IPS DF 4.7 (cell line): ENCODE measurements around the gene AKAP6.

ENCODE experiments used
- DNase-seq: peaks from one replicate; pipeline ENCODE4 v3.0.0-alpha.2; 2013; ENCODE audit warnings: low spot score; ENCODE audit errors: extremely low read depth

Gene AKAP6

DNA sequence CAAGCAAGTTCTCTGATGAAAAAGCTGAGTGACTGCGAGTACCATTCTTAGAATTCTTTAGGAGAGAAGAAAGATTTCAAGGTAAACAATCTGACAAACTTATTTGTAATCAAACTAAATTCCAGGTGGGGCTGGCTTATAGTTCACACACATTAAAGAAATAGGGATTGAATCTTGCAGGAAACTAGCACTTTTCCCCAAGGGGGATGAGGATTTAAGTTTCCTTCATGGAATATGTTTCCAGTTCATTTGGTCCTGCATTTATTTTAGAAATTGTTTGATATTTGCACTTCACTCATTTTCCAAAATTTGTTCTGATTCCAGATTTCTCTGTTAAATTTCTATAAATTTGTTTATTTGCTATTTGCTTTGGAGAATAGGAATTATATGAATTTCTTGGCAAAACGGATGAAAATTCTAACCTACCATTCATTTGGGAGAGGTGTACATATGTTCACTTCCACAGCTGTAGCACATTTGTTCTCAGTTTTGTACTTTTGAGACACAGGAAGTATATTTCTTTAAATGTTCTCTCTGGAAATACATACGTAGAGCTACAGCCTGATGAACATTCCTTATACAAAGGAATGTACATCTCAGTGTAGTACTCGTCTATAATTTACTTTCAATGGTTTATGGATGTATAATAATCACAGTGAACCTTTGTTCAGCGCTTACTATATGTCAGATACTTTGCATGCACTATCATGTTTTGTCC, 145.5 kb downstream of the AKAP6 start:
- DNase-seq: no peak

DNA sequence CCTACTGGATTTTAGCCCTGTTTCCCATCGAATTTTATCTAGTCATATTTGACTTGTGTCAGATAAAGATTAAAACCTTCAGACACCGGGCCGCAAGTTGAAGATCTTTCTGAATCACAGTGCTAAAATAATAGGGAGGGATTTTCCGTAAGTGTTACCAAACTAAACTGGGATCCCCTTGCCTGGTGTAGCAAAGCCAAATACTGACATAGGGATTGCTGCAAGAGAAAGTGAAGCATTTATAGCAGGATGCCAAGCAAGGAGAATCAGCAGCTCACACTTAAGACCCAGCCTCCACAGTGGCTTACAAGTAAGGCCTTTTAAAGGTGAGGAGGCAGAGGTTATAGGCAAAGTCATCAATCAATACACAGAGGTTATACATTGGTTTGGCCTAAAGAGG, 147.4 kb downstream of the AKAP6 start:
- DNase-seq: no peak

DNA sequence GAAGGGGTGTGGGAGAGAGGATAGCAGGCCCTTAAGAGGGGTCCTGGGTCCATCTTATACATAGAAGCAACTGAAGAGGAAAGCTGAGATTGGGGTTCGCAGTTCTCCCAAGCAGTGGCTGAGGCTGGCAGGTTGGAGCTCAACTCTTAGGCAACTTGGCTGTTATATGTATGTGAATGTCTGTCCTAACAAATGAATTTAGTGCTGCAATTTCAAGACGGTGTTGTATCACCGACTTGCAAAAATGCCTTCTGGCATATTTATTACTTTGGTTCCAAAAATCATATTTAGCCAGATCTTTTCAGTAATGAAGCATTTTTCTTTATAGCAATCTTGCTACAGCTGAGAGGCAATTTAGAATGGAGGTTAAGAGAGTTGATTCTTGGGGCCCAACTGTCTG, 148.3 kb downstream of the AKAP6 start:
- DNase-seq: no peak

DNA sequence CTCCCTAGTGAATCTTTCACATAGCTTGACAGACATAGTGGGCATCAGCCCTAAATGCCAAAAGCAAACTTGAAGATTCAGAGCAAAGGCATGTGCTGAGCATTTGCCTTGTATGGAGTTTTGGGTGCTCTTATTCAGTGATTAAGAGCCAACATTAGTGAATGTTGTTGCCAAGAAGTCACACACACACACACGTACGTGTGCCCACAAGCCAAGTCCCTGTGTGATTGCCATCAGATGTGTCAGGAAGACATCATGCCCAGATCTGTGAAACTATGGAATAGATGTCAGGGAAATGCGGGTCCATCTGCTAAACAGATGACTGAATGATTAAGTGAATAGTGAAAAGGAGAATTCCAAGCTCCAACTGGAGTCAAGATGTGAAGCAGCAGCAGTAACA, 149.0 kb downstream of the AKAP6 start:
- DNase-seq: no peak

DNA sequence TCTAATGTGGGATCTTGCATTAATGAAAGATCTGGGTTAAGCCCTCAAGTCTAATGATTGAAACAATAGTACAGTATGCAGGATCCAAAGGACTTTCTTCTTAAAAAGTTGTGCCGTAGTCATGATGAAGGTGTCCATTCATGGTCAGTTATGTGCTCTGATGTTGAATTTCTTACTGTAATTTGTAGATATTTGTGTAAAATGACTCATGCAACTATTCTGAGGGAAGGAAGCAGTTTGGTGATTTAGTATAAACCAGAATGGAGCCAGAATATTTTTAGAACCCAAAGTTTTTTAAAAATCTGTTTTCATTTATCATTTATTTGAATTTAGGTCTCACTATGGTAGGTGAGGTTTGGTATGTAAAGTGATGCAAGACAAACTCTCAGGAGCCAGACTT, 151.2 kb downstream of the AKAP6 start:
- DNase-seq: no peak

DNA sequence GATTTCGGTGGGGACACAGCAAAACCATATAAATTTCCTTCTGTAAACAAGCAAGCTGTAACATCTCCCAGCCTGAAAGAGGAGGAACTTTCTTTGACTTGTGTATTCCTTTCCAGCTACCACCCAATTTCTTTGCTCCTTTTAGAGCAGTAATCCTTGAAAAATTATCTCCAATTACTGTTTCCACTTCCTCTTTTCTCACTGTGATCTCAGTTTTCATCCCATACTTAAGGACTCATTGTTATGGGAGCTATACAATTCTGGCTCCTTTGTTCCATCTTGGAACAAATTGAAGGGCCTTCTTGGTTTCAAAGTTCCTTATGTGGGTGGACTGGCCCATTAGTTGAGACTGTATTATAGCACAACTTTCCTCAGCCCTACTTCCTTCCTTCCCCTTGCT, 152.6 kb downstream of the AKAP6 start:
- DNase-seq: no peak

DNA sequence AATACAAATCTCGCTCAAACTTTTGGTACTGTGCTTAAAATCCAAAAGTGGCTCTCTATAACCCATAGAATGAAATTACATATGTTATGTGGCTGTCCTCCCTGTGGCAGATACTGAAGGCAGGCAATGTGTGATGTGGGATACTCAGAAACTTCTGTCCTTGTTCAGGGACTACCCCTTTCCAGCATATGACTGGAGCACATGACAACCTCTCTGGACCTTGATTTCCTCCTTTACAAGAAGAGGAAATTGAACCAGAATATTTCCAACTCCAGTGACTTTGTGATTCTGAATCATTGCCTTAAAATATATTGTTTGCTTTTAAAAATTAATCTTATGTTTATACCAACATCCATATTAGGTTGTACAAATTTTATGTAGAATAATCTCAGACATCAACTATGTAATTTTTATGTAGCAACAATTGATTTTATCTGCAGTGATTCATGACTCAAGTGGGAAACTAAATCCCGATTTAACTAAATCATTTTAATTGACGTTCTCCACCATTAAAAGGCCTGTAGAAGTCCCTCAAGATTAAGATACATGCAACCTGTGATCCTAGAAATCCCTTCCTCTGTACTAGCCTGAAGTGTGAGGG, 162.4 kb downstream of the AKAP6 start:
- no peak for DNase-seq

DNA sequence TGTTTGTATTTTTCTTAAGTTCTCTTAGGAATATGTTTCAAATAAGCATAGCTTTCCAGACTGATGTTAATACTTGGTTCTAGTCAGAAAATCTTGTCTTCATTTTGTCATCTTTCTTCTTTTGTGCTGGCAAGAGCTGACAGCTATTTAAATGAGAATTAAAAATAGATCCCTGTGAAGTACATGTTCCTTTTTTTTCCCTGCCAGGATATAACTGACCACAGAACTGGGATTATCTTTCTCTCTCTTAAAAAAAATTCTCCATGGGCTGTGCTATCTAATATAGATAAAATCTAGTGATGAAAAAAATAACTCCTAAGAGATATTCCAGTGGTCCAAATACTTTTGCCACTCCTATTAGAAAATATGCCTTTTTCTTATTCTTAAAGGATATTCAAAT, 163.4 kb downstream of the AKAP6 start:
- DNase-seq: no peak

DNA sequence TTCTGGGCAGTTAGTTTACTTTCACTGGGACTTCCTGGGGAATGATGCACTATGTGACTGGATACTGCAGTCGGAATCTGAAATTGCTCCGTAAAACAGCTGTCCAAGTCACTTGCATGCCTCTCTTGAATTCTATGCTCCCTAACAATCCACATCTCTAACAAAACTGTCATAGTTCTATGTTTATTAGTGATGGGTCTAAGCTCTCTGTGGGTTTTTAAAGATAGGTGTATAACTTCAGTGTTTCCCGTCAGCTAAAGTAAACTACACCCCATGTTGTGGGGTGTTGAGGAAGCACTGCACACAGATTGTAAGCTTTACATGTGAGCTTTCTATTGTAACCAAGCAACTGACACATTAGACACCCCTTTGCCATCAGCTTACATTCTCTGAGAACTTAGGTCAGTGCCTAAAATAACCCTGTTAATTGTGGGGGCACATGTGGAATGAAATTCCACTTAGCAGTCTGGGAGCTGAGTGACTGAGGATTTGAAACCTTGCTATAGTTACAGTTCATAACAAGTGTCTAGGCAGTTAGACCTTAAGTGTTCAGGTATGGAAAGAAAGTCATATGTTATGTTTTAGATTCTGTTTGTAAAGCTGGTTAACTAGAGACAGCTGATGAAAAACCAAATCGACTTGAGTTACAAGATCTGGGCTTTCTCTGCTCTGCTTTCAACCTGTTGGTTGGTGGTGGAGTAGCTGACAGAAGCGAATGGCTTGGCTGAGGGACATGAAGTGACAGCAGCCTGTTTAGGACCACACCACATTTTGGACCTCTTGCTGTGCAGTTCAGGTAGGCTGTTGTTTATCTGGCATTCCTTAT, 165.7 kb downstream of the AKAP6 start:
- DNase-seq: no peak

DNA sequence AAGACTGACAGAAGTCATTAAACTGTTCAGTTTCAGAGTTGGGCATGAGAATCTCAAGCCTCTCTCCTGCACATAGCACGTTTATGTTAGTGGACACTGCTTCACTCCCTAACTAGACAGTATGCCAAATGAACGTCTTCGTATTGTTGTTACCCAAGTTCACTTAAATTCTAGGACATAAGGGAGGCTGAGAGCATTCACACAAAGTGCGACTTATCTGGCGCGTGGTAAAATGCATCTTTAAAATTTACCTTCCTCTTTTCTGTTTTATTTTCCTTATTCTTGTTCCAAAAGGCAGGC, 166.3 kb downstream of the AKAP6 start:
- DNase-seq: no peak

DNA sequence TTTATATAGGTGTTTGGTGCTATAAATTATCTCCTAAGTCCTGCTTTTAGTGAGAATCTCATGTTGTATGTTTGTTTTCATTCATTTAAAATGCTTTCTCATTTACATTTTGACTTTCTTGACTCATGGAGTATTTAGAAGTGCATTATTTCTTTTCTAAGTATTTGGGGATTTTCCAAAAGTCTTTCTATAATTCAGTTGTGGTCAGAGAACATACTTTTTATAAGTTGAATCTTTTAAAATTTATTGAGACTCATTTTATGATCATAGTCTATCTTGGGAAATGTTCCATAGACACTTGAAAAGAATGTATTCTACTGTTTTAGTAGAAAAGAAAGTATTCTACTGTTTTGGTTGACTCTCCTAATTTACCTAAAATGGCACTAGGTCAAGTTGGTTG, 168.2 kb downstream of the AKAP6 start:
- DNase-seq: no peak

DNA sequence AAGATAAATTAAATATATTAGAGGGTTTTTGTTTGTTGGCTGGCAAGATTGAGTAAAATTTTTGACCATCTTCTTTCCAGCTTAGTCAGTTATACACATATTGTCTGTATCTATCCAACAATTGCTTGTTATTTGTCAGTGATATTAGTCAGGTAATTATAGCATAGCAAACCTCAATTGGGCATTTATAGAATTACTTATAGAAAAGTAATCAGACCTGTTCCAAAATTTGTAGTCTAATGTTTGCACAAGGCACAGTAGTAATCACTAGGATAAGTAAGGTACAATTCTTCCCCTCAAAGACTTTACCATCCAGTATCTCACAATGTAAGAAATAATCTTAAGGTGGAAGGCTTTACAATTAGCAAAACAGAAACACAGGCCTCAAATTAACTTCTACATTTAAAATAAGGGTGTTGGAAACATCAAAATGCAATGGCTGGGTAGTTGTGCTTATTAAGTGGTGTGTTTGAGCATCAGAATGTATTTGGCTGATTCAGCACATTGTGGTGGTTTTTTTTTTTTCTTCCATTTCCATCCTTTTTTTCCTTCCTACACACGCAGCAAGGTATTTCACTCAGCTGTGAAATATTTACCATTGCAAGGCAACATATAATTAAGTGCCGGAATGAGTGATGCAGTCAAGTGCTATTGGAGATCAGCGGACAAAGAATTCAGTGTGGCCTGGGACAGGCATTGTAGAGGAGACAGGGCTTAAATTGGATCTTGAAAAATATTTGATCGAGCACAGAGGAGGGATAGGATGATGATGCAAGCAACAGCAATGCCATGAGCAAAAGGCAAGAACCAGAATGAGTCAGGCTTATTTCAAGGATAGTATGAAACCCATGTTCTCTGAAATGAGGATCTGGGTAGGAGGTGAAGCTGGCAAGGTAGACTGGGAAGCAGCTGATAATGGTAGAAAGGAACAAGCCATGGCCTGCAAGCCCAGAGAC, 178.2 kb downstream of the AKAP6 start:
- no peak for DNase-seq

DNA sequence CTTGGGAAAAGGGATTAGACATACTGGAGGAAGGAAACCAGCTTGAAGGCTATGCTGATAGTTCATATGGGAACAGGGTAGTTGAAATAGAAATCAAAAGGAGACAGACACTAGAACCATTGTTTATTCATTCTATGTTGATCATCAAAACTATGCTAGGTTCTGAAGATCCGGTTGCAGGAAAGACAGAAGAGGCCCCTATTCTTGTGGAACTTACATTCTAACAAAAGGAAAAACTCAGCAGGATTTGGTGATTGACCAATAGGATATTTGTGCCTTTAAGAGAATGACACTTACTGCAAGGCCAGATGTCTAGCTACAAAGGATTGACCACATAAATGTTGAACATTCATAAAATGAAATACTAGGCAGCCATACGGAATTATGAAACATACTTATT, 179.2 kb downstream of the AKAP6 start:
- DNase-seq: no peak

DNA sequence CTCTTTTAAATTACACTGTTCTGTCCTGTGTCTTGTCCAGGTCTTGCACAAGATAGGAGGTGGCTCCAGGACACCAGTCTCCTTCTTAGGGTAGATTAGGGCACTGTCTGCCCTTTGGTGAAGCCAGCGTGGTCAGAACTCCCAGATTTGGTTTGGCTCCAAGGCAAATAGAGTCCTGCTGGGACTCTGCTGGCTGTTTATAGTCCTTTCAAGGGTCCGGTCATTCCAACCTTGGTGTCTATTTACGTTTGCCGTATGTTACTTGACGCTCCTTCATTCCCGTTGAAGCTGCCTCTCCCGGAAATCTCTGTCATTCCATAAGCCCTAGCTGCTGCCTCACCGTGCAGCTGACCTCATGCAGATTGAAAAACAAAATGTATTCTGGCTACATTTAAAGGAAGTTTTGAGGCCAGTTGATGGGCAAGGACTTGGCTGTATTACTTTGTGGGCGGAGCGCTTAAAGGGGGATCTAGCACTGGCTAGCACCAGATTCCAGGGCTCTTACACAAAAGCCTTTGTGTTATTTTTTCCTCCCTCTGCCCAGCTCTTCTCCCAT, 180.6 kb downstream of the AKAP6 start:
- DNase-seq: no peak

DNA sequence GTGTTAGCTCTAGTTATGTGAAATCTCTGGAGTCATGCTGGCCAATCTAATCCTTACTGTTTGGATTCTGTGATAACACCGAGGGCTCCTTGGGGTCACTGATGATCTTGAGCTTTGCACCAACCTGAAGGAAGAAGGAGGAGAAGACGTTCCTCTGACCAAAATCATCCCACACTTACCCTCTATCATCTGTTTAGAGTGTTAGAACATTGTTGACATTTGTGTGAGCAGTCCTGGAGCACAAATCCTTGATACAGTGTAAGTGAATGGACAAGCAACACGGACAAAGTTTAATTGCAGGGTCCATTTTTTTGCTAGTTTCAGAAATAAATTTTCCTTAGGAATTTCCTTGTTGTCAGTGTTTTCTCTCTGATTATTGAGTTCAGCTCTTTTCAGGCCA, 181.7 kb downstream of the AKAP6 start:
- no peak for DNase-seq

DNA sequence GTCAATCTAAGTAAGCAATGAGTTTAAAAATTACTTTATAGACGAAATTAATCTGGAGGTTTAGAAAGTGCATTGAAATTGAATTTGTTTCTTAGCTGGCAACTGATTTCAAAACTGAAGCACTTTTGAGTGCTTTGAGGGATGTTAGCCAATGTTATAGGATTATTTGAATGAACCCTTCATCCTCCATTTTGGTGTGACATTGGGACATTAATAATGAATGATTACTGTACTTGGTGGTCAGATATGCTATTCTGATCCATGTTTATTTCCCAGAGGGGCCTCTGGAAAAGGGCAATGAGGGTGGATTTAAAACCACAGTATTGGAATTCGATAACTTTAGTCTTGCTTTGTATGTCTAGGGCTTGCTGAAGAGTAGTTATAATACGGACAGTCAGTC, 183.2 kb downstream of the AKAP6 start:
- no peak for DNase-seq

DNA sequence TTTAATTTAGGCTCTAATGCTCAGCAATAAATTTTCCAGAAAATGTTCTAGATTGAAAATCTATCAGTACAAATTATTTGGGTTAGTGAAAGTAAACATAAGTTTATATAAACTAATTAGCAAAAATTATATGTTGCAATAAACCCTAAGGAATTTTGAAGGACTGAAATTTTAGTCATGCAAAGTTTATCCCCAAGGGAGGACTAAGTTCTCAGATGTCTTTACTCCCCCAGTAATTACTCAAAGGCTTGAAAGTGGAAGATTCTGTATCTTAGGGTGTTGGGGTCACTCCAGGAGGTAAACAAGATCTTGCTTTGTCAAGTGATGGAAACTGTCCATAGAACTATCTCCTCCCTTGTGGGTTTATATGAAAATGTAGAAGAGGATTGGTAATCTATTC, 183.7 kb downstream of the AKAP6 start:
- DNase-seq: no peak

DNA sequence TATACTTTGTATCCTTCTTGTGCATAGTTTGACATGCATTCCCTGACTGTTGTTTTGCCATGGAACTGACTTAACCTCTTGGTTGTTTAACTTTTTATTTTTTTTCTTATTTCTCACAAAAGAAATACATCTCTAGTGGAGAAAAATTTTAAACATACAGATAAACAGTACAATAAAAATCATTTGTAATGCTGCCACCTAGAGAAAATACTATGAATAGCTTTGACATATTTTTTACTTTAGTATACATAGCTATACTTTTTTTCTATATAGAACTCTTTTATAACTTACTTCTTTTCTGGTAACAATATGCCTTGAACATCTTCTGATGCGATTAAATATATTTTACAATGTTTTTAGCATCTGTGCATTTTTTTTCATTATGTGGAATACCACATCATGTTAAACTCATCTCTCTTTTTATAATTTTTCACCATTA, 184.5 kb downstream of the AKAP6 start:
- no peak for DNase-seq

DNA sequence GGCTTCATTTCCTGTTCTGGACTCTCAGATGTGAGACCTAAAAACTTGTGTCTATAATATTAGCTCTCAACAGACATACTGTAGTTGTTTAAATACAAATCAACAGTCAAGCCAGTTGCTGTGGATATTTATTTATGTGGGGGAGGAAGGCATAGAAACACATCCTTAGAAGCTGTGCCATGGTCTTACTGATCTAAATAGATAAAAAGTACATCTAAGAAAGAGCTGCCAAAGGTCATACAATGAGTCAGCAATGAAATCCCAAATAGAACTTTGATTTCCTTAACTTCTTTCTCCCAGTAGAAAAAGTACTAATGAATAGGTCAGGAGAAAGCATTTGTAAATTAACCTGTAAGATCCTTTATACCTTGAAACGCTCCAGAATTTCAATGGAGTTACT, 185.1 kb downstream of the AKAP6 start:
- DNase-seq: no peak

DNA sequence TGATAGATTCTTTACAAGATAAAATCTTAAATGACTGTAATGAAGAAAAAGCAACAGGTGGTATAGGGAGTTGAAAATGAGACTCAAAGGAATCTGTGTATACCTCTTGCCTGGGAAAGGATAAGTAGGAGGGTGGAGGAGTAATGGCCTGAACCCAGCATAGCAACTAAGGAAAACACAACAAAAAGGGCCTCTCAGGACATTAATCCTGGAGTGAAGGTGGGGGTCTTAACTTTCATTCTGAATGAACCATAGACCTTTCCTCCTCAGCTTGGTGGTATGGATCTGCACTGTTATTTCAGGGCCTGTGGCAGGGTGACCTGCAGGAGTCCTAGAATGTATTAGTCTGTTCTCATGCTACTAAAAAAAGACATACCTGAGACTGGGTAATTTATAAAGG, 185.6 kb downstream of the AKAP6 start:
- DNase-seq: no peak

DNA sequence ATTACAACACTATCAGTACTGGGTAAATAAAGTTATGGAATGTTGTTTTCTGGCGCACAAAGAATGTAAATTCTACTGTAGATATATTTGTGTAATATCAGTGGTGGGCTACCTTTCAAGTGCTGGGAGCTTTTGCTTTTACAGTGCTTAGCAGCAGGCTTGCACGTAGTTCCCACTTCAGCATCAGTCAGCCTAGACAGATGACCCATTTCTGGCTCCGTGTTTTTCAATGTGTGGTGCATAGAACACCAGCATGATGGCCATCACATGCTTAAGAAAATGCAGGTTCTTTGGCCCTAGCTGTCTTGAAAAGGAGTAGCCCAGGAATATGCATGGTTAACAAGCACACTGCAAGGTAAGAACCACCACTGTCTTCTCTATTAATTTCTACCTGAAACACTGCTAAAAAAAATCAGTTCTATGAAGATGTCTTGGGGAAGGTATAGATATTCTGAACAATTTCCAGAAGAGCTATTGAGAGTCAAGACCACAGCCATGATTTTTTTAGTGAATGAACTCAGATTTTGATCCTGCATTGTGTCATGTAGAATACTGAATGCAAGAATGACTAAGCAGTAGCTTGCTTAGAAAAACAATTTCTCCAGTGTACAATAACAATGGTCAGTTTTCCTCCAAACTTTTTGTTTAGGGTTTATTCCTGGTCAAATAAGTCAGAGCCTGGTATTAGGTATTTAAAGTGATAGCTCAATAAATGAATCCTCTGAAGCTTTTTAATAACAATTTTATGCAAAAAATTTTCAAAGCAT, 195.7 kb downstream of the AKAP6 start:
- DNase-seq: no peak
